ENCODE data around the gene MDC1. TPM values are rescaled to one million over a fixed set of nuclear protein-coding genes. Genes with fewer than 3 reads are reported as not detected.

MDC1 gene
- total RNA-seq, 1 experiment from 2014 or later = 75.8 TPM

DNA sequence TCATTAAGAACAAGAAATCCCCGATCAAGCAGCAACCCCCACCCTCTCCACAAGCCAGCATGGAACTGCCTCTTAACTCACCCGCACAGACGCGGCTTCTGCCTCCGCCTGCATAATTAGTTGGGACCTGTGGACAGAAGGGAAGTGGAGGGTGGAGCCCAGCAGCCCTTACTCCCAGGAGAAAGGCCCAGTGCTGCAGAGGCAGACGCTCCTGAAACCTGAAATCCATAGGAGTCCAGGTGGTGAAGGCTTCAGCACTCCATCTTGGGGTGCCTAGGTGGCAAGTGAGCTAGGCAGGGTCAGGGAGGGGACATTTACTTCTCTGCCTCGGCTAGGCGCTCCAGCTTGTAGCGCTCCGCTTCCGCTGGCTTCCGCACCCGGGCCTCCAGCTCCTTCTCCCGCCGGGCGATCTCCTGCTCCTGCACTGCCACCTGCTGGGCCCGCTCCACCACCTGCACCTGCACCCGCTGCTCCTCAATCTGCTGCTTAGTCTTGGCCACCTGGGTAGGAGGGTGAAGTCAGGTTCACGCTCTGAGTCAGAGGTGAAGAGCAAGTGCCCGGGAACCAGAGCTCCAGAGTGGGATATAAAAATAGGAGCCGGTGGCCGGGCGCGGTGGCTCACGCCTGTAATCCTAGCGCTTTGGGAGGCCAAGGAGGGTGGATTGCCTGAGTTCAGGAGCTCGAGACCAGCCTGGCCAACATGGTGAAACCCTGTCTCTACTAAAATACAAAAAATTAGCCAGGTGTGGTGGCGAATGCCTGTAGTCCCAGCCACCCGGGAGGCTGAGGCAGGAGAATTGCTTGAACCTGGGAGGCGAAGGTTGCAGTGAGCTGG, 13.7 kb upstream of the MDC1 start:
- ChIA-PET POLR2A (interaction anchor here (0.6 to 2.5 kb wide), 21 partner anchors 10 to 188 kb away, joined by 3 to 17 read pairs (median 5); partner anchors contain the start of genes C6orf136, FLOT1, IER3 and MDC1), RAD21 (ENCODE audit: low non-redundant PET in 1 of 2, low total read pairs in 2 of 2, uncharacterized antibody in 2 of 2, unreplicated experiment in 2 of 2) (interaction anchor here (0.6 to 1.5 kb wide), 10 partner anchors 44 to 340 kb away, joined by 3 to 22 read pairs (median 4); partner anchors contain the start of genes C6orf136 (in 1 of the 2) and DHX16 (in 1 of the 2)), CTCF (interaction anchor here (0.6 to 3.7 kb wide), 31 partner anchors 9 to 357 kb away, joined by 3 to 70 read pairs (median 5); partner anchors contain the start of genes DHX16, MDC1, MRPS18B and VARS2)
- Histone ChIP-seq H3K79me2 (ENCODE audit: insufficient read depth, low read length) (no peaks in the 10 kb centered on the region), H3K36me3 (ENCODE audit: control insufficient read depth in 1 of 2, insufficient read depth in 2 of 2, low read length in 2 of 2) (peaks cover 4 to 5% of the 10 kb centered on the region in 2 experiments; a peak in 2 of 4 replicates), H3K27me3 (ENCODE audit: insufficient read depth, low read length) (no peaks in the 10 kb centered on the region), H4K20me1 (ENCODE audit: insufficient read depth) (no peaks in the 10 kb centered on the region), H3K4me1 (ENCODE audit: control insufficient read depth in 1 of 2, insufficient read depth in 2 of 2, low read length in 2 of 2) (peaks cover 12 to 37% of the 10 kb centered on the region in 2 experiments), H3K9ac (ENCODE audit: low read length) (peak overlapping the region; percentile 68), H3K4me3 (replicated peaks in 1 of 2; ENCODE audit: low read depth in 1 of 2, low read length in 2 of 2) (peak overlapping the region; percentile 41 to 53), H3K9me3 (ENCODE audit: control insufficient read depth in 1 of 2, insufficient read depth in 1 of 2, low read depth in 1 of 2, low read length in 2 of 2) (no peaks in the 10 kb centered on the region), H3K9me2 (ENCODE audit: insufficient read depth) (no peaks in the 10 kb centered on the region), H3K4me2 (ENCODE audit: low read length) (peak overlapping the region; percentile 80), H3K27ac (ENCODE audit: low read depth, low read length) (peak overlapping the region; percentile 55), H2AFZ (ENCODE audit: low read depth, low read length, poor library complexity, severe bottlenecking) (no peak overlapping the region)
- intact Hi-C loops (cut with micrococcal nuclease) = loop anchor here (1.0 to 5.0 kb wide), 3 partner anchors 52 to 189 kb away; no protein-coding TSS in a partner anchor
- peak; percentile 77 for DNase-seq (ENCODE audit: low read depth, low spot score)
- BruUV-seq (replicated peaks) = TSS peak; percentile 65
- ATAC-seq = peak; percentile 90
- TF ChIP-seq ZFX (IDR thresholded peaks at IDR 0.05) (no peak), YY1 (IDR thresholded peaks at IDR 0.05; ENCODE audit: extremely low read depth, insufficient replicate concordance, low read depth, low read length) (peak; percentile 67), POLR2AphosphoS5 (IDR thresholded peaks at IDR 0.05; ENCODE audit: low read depth, low read length) (peak; percentile 66), FOSL1 (IDR thresholded peaks at IDR 0.05; ENCODE audit: low read depth) (no peak), EZH2 (IDR thresholded peaks at IDR 0.05) (no peak), RAD21 (IDR thresholded peaks at IDR 0.05; ENCODE audit: low read depth) (peak; percentile 98), CBX3 (IDR thresholded peaks at IDR 0.05; ENCODE audit: low read depth) (0 out of 2 replicates have a peak, but pooled peaks have one; percentile 58), EGR1 (IDR thresholded peaks at IDR 0.05; ENCODE audit: low read depth) (no peak), MAX (IDR thresholded peaks at IDR 0.05) (peak; percentile 67; the same call in 1 of the 2 replicates)
- TF ChIP-seq, protein P1, sequence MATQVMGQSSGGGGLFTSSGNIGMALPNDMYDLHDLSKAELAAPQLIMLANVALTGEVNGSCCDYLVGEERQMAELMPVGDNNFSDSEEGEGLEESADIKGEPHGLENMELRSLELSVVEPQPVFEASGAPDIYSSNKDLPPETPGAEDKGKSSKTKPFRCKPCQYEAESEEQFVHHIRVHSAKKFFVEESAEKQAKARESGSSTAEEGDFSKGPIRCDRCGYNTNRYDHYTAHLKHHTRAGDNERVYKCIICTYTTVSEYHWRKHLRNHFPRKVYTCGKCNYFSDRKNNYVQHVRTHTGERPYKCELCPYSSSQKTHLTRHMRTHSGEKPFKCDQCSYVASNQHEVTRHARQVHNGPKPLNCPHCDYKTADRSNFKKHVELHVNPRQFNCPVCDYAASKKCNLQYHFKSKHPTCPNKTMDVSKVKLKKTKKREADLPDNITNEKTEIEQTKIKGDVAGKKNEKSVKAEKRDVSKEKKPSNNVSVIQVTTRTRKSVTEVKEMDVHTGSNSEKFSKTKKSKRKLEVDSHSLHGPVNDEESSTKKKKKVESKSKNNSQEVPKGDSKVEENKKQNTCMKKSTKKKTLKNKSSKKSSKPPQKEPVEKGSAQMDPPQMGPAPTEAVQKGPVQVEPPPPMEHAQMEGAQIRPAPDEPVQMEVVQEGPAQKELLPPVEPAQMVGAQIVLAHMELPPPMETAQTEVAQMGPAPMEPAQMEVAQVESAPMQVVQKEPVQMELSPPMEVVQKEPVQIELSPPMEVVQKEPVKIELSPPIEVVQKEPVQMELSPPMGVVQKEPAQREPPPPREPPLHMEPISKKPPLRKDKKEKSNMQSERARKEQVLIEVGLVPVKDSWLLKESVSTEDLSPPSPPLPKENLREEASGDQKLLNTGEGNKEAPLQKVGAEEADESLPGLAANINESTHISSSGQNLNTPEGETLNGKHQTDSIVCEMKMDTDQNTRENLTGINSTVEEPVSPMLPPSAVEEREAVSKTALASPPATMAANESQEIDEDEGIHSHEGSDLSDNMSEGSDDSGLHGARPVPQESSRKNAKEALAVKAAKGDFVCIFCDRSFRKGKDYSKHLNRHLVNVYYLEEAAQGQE (IDR thresholded peaks at IDR 0.05; ENCODE audit: low read depth) = no peak
- TF ChIP-seq, protein P2, sequence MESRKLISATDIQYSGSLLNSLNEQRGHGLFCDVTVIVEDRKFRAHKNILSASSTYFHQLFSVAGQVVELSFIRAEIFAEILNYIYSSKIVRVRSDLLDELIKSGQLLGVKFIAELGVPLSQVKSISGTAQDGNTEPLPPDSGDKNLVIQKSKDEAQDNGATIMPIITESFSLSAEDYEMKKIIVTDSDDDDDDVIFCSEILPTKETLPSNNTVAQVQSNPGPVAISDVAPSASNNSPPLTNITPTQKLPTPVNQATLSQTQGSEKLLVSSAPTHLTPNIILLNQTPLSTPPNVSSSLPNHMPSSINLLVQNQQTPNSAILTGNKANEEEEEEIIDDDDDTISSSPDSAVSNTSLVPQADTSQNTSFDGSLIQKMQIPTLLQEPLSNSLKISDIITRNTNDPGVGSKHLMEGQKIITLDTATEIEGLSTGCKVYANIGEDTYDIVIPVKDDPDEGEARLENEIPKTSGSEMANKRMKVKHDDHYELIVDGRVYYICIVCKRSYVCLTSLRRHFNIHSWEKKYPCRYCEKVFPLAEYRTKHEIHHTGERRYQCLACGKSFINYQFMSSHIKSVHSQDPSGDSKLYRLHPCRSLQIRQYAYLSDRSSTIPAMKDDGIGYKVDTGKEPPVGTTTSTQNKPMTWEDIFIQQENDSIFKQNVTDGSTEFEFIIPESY (IDR thresholded peaks at IDR 0.05; ENCODE audit: extremely low read depth, insufficient replicate concordance, low read length) = peak; percentile 19
- TF ChIP-seq, protein P3, sequence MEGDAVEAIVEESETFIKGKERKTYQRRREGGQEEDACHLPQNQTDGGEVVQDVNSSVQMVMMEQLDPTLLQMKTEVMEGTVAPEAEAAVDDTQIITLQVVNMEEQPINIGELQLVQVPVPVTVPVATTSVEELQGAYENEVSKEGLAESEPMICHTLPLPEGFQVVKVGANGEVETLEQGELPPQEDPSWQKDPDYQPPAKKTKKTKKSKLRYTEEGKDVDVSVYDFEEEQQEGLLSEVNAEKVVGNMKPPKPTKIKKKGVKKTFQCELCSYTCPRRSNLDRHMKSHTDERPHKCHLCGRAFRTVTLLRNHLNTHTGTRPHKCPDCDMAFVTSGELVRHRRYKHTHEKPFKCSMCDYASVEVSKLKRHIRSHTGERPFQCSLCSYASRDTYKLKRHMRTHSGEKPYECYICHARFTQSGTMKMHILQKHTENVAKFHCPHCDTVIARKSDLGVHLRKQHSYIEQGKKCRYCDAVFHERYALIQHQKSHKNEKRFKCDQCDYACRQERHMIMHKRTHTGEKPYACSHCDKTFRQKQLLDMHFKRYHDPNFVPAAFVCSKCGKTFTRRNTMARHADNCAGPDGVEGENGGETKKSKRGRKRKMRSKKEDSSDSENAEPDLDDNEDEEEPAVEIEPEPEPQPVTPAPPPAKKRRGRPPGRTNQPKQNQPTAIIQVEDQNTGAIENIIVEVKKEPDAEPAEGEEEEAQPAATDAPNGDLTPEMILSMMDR (IDR thresholded peaks at IDR 0.05 in 2 of 3, conservative IDR thresholded peaks at IDR 0.05 in 1 of 3; ENCODE audit: borderline replicate concordance in 1 of 3, insufficient read depth in 1 of 3, low read depth in 2 of 3, low read length in 2 of 3) = peak; percentile 86 to 91 (median 88)
